ENCODE data around the gene PPP2R3B.

GRCh38 chrX:369563-370101 is 17.1 kb downstream of the PPP2R3B start:
- TF ChIP-seq CTCF (conservative IDR thresholded peaks at IDR 0.05 in 1 of 2, IDR thresholded peaks at IDR 0.05 in 1 of 2; ENCODE audit: extremely low read depth in 1 of 2, insufficient read depth in 1 of 2, low read depth in 1 of 2, low read length in 2 of 2) (no peak), EZH2 (IDR thresholded peaks at IDR 0.05; ENCODE audit: borderline replicate concordance, low read length) (no peak)

Measured in mammary epithelial cell (primary cell).